Measurements from ENCODE around the gene DISC1. TPM values are rescaled to one million over a fixed set of nuclear protein-coding genes. Genes with fewer than 3 reads are reported as not detected.

DISC1 gene
- total RNA-seq, 1 experiment from 2014 or later = 1.8 TPM

GRCh38 chr1:231583376-231583775, 43.2 kb upstream of the DISC1 start (continued):
- TF ChIP-seq SRF (IDR thresholded peaks at IDR 0.05; ENCODE audit: low read depth) = no peak
- no peak for TF ChIP-seq JUND (IDR thresholded peaks at IDR 0.05)

- H3K9ac ChIP-seq (ENCODE audit: low read length) = no peak overlapping the region
- H3K4me3 ChIP-seq (replicated peaks in 1 of 2; ENCODE audit: low read depth in 1 of 2, low read length in 2 of 2) = no peak overlapping the region
- H3K9me2 ChIP-seq (ENCODE audit: insufficient read depth) = no peaks in the 10 kb centered on the region
- H3K79me2 ChIP-seq (ENCODE audit: insufficient read depth, low read length) = no peaks in the 10 kb centered on the region
- no peaks in the 10 kb centered on the region for H3K27me3 ChIP-seq (ENCODE audit: insufficient read depth, low read length)
- H3K4me1 ChIP-seq (ENCODE audit: control insufficient read depth in 1 of 2, insufficient read depth in 2 of 2, low read length in 2 of 2) = no peaks in the 10 kb centered on the region
- POLR2A ChIA-PET = interaction anchor here (1.3 kb wide), 1 partner anchor 246 kb away, joined by 3 read pairs; the partner anchor contains the start of genes EXOC8 and SPRTN
- DNase-seq (ENCODE audit: low read depth, low spot score) = peak; percentile 33
- no TSS peak for BruUV-seq (replicated peaks)
- no peaks in the 10 kb centered on the region for H3K9me3 ChIP-seq (ENCODE audit: control insufficient read depth in 1 of 2, insufficient read depth in 1 of 2, low read depth in 1 of 2, low read length in 2 of 2)
- intact Hi-C loops (cut with micrococcal nuclease) = no loop called here
- H4K20me1 ChIP-seq (ENCODE audit: insufficient read depth) = no peaks in the 10 kb centered on the region
- TF ChIP-seq CTCF (IDR thresholded peaks at IDR 0.05 in 2 of 3, conservative IDR thresholded peaks at IDR 0.05 in 1 of 3; ENCODE audit: borderline replicate concordance in 1 of 3, insufficient read depth in 1 of 3, low read depth in 2 of 3, low read length in 2 of 3) (peak in 2 of 3 experiments; percentile 24 to 45; a peak in 3 of 6 replicates), RAD21 (IDR thresholded peaks at IDR 0.05; ENCODE audit: low read depth) (peak; percentile 68), CBX3 (IDR thresholded peaks at IDR 0.05; ENCODE audit: low read depth) (no peak)
- no peak overlapping the region for H2AFZ ChIP-seq (ENCODE audit: low read depth, low read length, poor library complexity, severe bottlenecking)
- ATAC-seq = peak; percentile 70
- no peaks in the 10 kb centered on the region for H3K36me3 ChIP-seq (ENCODE audit: control insufficient read depth in 1 of 2, insufficient read depth in 2 of 2, low read length in 2 of 2)
- RAD21 ChIA-PET (ENCODE audit: low non-redundant PET in 1 of 2, low total read pairs in 2 of 2, uncharacterized antibody in 2 of 2, unreplicated experiment in 2 of 2) = interaction anchor here in 1 of 2 experiments (0.7 kb wide), 1 partner anchor 246 kb away, joined by 3 read pairs; the partner anchor contains the start of genes EXOC8 and SPRTN
- no peak overlapping the region for H3K4me2 ChIP-seq (ENCODE audit: low read length)
- no peak overlapping the region for H3K27ac ChIP-seq (ENCODE audit: low read depth, low read length)
- CTCF ChIA-PET = interaction anchor here (0.6 to 1.4 kb wide), 3 partner anchors 9 to 227 kb away, joined by 3 to 7 read pairs (median 3); no protein-coding TSS in a partner anchor
Observed at GRCh38 chr1:231584117-231584516, 42.5 kb upstream of the DISC1 start.

DNA sequence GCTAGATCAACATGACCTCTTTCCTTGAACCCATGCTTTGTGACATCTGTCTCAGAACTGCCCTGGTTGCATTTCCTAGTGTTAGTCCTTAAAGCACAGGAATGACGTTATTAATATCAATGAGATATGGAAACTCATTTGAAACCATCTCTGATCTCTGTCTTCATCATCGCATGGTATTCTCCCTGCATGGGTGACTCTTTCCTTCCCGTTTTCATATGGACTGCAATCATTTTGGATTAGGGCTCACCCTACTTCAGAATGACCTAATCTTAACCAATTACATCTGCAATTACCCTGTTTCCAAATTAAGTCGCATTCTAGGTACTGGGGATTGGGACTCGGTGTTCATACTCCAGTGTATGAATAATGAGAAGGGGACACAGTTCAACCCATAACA, 41.7 kb upstream of the DISC1 start:
- intact Hi-C loops (cut with micrococcal nuclease) = no loop called here
- H2AFZ ChIP-seq (ENCODE audit: low read depth, low read length, poor library complexity, severe bottlenecking) = no peak overlapping the region
- no peak overlapping the region for H3K4me2 ChIP-seq (ENCODE audit: low read length)
- H3K36me3 ChIP-seq (ENCODE audit: control insufficient read depth in 1 of 2, insufficient read depth in 2 of 2, low read length in 2 of 2) = no peaks in the 10 kb centered on the region
- ChIA-PET RAD21 (ENCODE audit: low non-redundant PET in 1 of 2, low total read pairs in 2 of 2, uncharacterized antibody in 2 of 2, unreplicated experiment in 2 of 2) (no interaction called here), POLR2A (interaction anchor here (1.3 kb wide), 1 partner anchor 247 kb away, joined by 3 read pairs; the partner anchor contains the start of genes EXOC8 and SPRTN), CTCF (interaction anchor here (1.1 to 1.4 kb wide), 2 partner anchors 8 to 228 kb away, joined by 3 to 7 read pairs; no protein-coding TSS in a partner anchor)
- ATAC-seq = no peak
- H3K27me3 ChIP-seq (ENCODE audit: insufficient read depth, low read length) = no peaks in the 10 kb centered on the region
- H3K4me1 ChIP-seq (ENCODE audit: control insufficient read depth in 1 of 2, insufficient read depth in 2 of 2, low read length in 2 of 2) = no peaks in the 10 kb centered on the region
- no peak overlapping the region for H3K9ac ChIP-seq (ENCODE audit: low read length)
- no peaks in the 10 kb centered on the region for H3K9me3 ChIP-seq (ENCODE audit: control insufficient read depth in 1 of 2, insufficient read depth in 1 of 2, low read depth in 1 of 2, low read length in 2 of 2)
- H4K20me1 ChIP-seq (ENCODE audit: insufficient read depth) = no peaks in the 10 kb centered on the region
- DNase-seq (ENCODE audit: low read depth, low spot score) = no peak
- H3K9me2 ChIP-seq (ENCODE audit: insufficient read depth) = no peaks in the 10 kb centered on the region
- no TSS peak for BruUV-seq (replicated peaks)
- no peaks in the 10 kb centered on the region for H3K79me2 ChIP-seq (ENCODE audit: insufficient read depth, low read length)
- H3K27ac ChIP-seq (ENCODE audit: low read depth, low read length) = no peak overlapping the region
- H3K4me3 ChIP-seq (replicated peaks in 1 of 2; ENCODE audit: low read depth in 1 of 2, low read length in 2 of 2) = no peak overlapping the region
- no peak for TF ChIP-seq ZFX (IDR thresholded peaks at IDR 0.05)
- no peak for TF ChIP-seq EZH2 (IDR thresholded peaks at IDR 0.05)
- no peak for TF ChIP-seq REST (IDR thresholded peaks at IDR 0.05; ENCODE audit: low read depth)
- no peak for TF ChIP-seq SRF (IDR thresholded peaks at IDR 0.05; ENCODE audit: low read depth)
- TF ChIP-seq TCF7L2 (IDR thresholded peaks at IDR 0.05; ENCODE audit: borderline replicate concordance, extremely low read depth, insufficient read depth, insufficient read length) = no peak
- TF ChIP-seq SIN3A (IDR thresholded peaks at IDR 0.05; ENCODE audit: low read depth) = no peak
- no peak for TF ChIP-seq FOSL1 (IDR thresholded peaks at IDR 0.05; ENCODE audit: low read depth)
- no peak for TF ChIP-seq CEBPB (IDR thresholded peaks at IDR 0.05; ENCODE audit: low read depth)
- TF ChIP-seq YY1 (IDR thresholded peaks at IDR 0.05; ENCODE audit: extremely low read depth, insufficient replicate concordance, low read depth, low read length) = no peak
- TF ChIP-seq POLR2A (IDR thresholded peaks at IDR 0.05; ENCODE audit: borderline replicate concordance, extremely low read depth, insufficient read depth, insufficient read length) = no peak
- TF ChIP-seq SP1 (IDR thresholded peaks at IDR 0.05; ENCODE audit: low read depth) = no peak
